ENCODE data around the gene RALGAPA2.

RALGAPA2 gene

DNA sequence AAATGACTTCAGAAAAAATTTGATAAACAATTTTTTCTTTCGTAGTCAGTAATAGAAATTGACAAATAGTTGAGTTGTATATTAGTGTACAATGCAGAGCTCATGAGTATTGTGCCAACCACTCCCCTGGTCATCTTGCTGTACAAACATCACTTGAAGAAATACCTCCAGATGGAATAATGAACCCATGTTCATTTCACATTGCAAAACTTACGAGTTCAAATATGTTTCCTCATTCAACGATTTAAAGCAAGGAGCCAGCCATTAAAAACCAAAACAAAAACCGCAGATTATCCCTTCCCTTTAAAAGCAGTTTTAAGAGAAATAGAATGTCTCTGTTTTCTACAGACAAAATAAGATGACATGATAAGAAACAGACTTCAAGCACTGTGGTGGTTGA is 62.5 kb downstream of the RALGAPA2 start:
- H3K4me3 ChIP-seq (ENCODE audit: low read depth, low read length): no peak overlapping the region
- TF ChIP-seq, protein P1, sequence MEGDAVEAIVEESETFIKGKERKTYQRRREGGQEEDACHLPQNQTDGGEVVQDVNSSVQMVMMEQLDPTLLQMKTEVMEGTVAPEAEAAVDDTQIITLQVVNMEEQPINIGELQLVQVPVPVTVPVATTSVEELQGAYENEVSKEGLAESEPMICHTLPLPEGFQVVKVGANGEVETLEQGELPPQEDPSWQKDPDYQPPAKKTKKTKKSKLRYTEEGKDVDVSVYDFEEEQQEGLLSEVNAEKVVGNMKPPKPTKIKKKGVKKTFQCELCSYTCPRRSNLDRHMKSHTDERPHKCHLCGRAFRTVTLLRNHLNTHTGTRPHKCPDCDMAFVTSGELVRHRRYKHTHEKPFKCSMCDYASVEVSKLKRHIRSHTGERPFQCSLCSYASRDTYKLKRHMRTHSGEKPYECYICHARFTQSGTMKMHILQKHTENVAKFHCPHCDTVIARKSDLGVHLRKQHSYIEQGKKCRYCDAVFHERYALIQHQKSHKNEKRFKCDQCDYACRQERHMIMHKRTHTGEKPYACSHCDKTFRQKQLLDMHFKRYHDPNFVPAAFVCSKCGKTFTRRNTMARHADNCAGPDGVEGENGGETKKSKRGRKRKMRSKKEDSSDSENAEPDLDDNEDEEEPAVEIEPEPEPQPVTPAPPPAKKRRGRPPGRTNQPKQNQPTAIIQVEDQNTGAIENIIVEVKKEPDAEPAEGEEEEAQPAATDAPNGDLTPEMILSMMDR (IDR thresholded peaks at IDR 0.05; ENCODE audit: insufficient read depth, low read depth, low read length, missing control alignments): no peak
- DNase-seq (ENCODE audit: low read depth): no peak

DNA sequence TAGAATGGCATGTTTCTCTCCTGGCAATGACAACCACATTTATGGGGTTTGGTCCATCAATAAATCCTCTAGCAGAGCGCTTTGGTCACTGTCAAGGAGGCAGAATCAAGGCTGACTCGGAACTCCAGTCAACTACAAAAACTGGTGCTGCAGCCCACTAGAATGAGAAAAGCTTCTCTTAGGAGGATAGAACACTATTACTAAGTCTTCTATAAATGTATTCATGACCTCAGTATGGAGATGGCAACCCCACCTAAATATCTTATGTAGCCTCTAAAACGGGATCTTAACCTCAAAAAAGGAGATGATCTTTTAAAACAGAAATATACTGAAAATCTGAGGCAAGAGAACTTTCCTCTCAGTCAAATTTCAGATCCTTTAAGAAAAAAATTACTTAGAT is 68.5 kb downstream of the RALGAPA2 start:
- TF ChIP-seq, protein P1 (IDR thresholded peaks at IDR 0.05; ENCODE audit: insufficient read depth, low read depth, low read length, missing control alignments): no peak
- no peak for DNase-seq (ENCODE audit: low read depth)
- no peak overlapping the region for H3K4me3 ChIP-seq (ENCODE audit: low read depth, low read length)

DNA sequence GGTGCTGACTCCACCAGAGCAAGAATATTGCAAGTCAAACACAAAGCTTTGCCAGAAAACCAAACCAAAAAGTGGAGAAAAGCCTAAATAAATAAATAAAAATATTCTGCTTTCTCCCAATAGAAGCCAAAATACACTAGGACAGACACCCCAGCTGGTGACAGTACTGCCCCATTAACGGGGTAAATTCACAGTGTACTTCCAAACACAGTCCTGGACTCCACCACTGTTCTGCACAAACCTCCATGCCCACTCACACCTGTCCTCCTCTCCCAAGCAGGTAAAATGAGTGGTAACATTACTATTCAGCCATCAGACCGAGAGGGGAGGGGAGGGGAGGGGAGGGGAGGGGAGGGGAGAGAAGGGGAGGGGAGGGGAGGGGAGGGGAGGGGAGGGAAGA is 70.7 kb downstream of the RALGAPA2 start:
- TF ChIP-seq, protein P1 (IDR thresholded peaks at IDR 0.05; ENCODE audit: insufficient read depth, low read depth, low read length, missing control alignments): no peak
- no peak overlapping the region for H3K4me3 ChIP-seq (ENCODE audit: low read depth, low read length)
- DNase-seq (ENCODE audit: low read depth): no peak

DNA sequence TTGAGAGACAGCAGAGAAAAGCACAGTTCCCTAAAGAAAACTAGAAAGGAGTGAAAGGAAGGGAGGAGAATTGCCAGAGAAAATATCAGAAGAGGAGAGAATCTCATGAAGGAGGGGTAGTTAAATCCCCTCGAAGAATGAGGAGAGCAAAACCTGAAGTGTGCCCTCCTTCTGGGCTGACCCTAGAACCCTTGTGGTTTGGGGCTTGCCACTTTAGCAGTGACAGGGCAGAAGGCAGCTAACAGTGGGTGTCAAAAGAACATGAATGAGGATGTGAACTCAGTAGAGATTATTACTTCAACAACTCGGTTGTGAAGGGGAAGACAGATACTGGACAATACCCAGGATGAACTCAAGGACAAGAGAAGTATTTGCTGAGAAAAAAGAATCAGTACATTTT is 73.6 kb downstream of the RALGAPA2 start:
- H3K4me3 ChIP-seq (ENCODE audit: low read depth, low read length): no peak overlapping the region
- TF ChIP-seq, protein P1 (IDR thresholded peaks at IDR 0.05; ENCODE audit: insufficient read depth, low read depth, low read length, missing control alignments): no peak
- DNase-seq (ENCODE audit: low read depth): no peak

DNA sequence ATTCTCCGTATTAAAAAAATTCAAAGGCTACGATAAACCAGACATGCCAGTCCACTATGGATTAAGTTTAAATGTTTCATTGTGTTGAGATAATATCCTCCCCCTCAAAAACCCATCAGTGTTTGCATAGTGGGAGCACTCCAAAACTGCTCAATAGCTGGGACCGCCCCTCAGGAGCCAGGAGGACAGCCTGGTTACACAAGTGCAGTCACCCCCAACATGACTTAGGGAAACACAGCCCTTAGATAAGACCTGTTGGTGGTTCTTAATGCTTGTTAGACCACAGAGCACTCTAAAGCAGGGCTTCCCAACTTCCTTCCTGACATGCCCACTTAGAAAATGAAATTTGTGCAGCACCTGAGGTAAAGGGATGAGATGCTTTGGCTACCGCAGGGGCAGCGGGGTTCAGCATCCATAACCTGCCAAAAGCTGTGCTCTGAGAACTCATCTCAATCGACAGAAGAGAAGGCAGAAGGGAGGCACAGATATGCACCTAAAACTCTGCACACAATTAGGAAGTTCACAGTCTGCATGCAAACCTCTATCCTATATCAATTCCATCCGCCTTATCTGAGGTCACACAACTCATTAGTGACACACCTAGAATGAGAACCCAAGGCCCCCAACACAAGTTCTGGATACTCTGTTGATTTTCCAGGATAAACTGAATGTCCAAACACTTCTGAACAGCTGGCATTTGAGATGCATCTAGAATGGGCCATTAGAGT is 74.3 kb downstream of the RALGAPA2 start:
- TF ChIP-seq, protein P1 (IDR thresholded peaks at IDR 0.05; ENCODE audit: insufficient read depth, low read depth, low read length, missing control alignments): no peak
- H3K4me3 ChIP-seq (ENCODE audit: low read depth, low read length): no peak overlapping the region
- no peak for DNase-seq (ENCODE audit: low read depth)

DNA sequence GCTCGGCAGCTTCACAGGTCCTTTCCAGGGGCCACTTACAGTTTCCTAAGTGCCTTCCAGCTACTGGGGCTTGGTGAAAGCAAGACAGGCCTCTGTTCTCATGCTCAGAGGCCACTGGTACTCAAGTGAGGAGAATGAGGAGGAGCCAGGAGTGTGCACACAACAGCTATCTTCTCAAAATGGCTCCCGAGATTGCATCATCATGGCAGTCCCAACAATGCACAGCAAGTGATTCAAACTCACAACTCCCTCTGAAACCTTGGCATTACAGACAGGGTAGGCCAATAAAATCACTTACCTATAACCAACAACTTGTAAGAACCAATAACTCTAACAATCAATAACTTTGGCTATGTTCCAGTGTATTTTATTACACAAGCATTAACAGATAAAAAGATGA is 77.4 kb downstream of the RALGAPA2 start:
- no peak for DNase-seq (ENCODE audit: low read depth)
- H3K4me3 ChIP-seq (ENCODE audit: low read depth, low read length): no peak overlapping the region
- TF ChIP-seq, protein P1 (IDR thresholded peaks at IDR 0.05; ENCODE audit: insufficient read depth, low read depth, low read length, missing control alignments): no peak

DNA sequence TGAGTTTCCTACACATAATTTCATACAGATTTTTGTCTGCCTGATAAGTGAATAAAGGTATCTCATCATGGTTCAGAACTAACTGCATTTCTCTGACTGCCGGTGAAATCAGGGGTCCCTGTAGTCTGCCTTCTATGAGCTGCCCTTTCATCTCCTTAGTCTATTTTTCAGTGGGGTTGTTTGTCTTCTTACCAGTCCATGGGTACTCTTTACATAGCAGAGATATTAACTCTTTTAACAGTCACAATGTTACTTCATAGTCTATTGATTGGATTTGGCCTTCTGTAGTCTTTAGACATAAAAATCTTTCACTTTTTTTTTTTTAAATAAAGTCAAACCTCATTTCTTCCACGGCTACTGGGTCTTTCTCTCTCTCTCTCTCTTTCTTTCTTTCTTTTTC is 79.8 kb downstream of the RALGAPA2 start:
- no peak for DNase-seq (ENCODE audit: low read depth)
- TF ChIP-seq, protein P1 (IDR thresholded peaks at IDR 0.05; ENCODE audit: insufficient read depth, low read depth, low read length, missing control alignments): no peak
- no peak overlapping the region for H3K4me3 ChIP-seq (ENCODE audit: low read depth, low read length)

All from GM12865 (cell line).